Kidney capillary endothelial cell (primary cell): Measurements from ENCODE around the gene CFAP206.

Experiments
- DNase-seq: peaks from one replicate; pipeline ENCODE4 v3.0.0-alpha.2; 2018; ENCODE audit warnings: low spot score

Gene CFAP206, protein sequence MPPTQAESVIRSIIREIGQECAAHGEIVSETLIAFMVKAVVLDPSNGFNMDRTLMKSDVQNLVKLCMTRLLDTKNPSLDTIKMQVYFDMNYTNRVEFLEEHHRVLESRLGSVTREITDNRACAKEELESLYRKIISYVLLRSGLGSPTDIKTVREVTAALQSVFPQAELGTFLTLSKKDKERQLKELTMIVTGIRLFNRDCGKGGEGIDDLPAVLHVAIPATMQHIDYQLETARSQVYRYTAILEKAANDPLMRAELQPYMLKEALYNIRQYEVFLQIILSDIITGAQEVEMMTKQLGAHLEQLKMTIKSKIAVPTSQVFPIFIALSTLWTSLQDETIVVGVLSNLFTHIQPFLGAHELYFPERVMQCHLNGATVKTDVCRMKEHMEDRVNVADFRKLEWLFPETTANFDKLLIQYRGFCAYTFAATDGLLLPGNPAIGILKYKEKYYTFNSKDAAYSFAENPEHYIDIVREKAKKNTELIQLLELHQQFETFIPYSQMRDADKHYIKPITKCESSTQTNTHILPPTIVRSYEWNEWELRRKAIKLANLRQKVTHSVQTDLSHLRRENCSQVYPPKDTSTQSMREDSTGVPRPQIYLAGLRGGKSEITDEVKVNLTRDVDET

DNA sequence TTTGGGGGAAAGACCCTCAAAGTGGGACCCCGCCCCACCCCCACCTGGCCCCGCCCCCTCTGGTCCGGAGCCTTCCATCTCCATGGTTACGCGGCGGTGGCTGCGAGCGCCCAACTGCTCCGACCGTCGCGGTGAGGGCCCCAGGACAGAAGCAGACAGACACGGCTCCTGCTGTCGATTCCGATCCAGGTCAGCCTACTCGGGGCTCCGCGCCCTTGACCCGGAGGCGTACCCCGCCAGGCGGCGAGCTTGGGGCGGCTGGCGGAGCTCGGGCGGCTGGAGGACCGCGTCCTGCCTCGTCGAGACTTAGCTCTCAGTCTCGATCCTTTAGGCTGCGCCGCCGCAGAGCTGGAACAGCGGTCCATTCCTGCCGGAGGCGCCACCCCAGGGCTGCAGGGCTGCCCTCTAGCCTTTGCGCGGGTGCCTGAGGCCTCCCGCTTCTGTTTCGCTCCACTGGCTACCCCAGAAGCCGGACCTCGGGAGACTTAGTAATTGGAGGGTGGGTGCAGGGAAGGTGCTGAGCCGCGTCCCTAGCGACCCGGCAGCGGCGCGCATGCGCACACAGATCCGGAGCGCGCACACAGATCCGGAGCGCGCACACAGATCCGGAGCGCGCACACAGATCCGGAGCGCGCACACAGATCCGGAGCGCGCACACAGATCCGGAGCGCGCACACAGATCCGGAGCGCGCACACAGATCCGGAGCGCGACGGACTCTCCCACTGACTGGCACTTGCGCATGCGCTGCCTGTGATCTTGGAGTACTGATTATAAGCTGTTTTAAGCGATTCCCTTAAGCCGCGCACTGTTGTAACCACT is at the start of gene CFAP206:
CFAP206 (plus strand) TSS at position 72 of the 820 bp plus-strand sequence. CDS start 1,868 bp downstream, outside the sequence.
- DNase-seq = peak; percentile 75

DNA sequence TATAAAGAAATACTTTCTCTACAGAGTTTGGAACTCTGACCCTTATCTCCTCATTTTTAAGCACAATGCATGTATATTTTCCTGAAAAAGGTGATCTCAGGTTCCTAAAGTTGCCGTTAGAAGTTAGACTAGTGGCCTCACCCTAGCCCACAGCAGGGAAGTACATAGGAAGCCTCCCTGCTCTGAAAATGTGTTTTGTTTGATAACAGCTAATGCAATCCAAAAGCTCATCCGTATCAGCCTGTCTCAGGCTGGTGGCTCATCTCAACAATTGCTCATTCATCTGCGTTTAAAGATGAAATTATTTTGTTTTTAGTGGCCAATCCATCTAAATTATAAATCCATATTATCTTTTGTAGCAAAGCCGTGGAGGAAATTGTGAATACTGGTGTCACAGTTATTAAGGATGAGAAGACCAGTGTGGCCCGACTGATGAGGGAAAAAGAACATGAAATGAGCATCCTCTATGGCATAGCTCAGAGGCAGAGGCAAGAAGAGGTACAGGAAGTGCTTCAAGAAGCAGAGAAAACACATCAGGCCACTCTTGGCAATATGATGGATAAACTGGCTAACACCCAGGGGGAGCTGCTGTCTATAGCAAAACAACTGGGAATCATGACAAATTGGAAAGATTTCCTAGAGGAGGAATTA is 43.0 kb upstream of the CFAP206 start:
- no peak for DNase-seq

DNA sequence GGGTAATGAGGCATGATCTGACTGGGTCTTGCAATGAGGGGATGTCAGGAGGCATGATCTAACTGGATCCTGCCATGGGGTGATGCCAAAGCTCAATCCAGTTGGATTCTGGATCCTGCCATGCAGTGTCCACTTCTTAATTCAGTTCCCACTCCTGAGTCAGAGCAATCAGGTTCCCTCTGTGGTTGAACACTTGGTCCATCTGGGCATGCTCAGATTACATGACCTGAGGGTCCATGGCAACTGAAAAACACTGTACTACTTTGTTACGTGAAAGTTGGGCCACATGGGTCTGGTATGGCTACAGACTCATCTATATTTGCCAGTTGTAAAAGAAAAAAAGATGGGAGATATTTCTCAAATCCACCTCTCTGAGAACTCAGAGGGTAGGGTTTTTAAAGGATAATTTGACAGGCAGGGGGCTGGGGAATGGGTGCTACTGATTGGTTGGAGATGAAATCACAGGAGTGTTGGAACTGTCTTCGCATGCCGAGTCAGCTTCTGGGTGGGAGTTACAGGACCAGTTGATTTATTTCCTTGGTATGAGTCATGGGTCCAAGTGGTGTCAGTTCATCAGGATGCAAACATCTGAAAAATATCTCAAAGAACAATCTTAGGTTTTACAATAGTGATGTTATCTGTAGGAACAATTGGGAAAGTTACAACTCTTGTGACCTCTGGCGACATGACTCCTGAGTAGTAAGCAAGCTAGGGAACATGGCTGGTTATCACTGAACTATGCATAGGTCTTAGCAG is 41.5 kb upstream of the CFAP206 start:
- peak; percentile 4 for DNase-seq

DNA sequence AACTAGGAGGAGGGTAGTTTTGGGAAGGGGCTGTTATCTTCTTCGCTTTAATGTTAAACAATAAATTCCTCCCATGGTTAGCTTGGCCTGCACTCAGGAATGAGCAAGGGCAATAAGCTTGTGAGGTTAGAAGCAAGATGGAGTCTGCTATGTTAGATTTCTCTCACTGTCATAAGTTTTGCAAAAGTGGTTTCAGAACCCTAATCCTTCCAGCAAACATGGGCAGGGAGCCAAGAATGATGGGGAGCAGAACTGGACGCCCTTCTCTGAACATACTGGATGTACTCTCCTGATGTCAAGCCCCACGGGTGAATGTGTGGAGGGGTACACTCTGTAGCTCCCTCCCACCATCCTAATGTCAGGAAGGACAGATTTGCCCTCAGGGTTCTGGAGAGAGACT is 40.9 kb upstream of the CFAP206 start:
- DNase-seq = no peak

DNA sequence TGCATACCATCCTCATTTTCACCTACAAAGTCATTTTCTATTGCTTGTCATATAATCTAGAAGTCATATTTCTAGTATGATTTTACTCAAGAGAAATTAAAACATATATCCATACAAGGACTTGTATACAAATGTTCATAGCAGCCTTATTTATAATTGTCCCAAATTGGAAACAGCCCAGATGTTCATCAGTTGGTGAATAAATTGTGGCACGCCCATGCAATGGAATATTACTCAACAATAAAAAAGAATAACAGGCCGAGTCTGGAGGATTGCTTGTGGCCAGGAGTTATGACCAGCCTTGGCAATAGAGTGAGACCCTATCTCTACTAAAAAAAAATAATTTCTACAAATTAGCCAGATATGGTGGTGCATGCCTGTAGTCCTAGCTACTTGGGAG is 34.4 kb upstream of the CFAP206 start:
- DNase-seq = no peak

DNA sequence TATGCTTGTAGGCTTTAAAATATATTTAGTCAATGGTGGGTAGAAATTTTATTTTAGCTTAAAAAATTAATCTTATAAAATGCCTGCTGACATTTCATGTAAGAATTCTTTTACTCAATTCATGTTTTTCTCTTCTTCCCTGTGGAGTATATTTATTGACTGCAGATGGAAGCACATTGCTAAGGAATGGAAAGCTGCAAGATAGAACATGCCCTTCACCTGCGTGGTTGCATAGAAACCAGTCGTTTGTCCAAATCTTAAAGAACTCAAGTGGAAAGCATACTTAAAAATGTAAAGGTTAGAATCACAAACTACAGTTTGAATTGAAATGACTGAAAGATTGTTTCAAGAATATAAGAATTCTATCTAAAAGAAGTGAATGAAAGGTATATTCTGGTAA is 32.5 kb upstream of the CFAP206 start:
- DNase-seq = no peak

DNA sequence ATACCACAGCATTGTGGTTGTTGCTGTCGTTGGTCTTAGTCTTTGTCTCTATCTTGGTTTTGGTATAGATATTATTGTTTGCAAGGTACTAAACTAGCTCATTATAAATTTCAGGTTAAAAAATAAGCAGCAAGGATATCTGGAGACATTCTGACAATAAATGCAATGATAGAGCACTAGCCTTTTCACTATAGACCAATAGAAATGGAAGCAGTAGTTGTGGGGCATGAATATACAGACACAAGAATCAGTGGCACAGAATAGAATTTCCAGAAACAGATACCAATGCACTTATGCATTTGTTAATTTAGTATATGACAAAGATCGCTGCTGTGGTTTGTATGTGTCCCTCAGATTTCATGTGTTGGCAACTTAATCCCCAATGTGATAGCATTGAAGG is 31.1 kb upstream of the CFAP206 start:
- DNase-seq = no peak

DNA sequence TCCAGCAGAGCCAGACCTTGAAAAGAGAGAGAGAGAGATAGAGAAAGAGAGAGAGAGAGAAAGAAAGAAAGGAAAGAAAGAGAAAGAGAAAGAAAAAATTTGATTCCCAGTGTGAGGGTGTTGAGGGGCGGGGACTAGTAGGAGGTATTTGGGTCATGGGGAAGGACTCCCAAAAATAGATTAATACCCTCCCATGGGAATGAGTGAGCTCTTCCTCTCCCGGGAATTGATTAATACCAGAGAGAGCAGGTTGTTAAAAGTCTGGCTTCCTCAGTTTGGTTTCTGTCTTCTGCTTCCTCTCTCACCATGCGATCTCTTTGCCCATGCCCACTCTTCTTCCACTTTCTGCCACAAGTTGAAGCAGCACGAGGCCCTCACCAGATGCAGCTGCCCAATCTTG is 28.8 kb upstream of the CFAP206 start:
- DNase-seq = no peak

DNA sequence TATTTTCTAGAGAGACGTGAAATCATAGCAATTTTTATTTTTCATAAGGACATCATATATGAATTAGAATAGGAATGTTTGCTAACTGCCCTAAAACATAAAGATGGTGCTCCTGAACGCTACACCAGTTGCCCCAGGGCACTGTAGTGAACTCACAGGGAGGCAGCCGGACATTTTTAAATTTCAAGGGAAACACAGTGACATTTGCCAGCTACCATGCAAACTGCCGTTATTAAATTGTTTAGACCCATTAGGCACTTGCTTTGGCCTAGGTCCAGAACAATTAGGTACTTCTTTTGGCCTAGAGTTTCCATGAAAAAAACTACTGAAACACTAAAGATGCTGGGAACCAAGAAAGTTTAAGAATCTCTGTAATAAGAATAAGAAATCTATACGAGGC is 24.9 kb upstream of the CFAP206 start:
- DNase-seq = no peak

DNA sequence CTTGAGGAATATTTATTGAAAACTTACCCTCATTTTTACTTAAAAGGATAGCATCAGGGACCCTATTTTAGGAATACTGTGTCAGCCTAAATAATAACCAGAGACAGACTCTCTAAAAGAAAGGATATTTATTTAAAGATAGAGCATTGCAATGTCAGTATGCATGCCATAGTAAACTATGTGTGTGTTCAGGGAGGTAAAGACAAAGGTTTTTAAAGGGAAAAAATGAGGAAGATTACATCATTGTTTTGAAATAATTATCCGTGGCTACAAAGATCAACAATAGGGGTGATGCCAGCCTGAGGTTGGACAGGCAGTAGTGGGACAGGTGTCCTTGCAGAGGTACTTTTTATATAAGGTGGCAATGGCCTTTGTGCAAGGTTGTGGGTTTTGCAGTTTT is 23.7 kb upstream of the CFAP206 start:
- DNase-seq = no peak

DNA sequence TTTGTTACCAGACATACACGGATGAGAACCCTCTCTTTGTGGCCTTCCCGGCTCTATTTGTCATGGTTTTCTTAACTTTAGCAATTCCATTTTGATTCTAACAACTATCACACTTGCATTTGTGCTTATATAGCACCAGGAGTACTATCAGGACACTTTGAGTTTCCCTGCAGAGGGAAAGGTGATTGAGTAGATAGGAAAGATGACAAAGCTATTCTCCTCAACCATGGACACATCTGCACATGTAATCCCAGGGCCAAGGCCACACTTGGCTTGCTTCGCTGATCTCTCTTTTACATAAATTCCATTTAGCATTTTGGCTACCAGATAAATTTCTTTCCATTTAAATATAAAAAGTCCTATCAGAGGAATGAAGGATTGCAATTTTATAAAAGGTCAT is 23.3 kb upstream of the CFAP206 start:
- DNase-seq = no peak

DNA sequence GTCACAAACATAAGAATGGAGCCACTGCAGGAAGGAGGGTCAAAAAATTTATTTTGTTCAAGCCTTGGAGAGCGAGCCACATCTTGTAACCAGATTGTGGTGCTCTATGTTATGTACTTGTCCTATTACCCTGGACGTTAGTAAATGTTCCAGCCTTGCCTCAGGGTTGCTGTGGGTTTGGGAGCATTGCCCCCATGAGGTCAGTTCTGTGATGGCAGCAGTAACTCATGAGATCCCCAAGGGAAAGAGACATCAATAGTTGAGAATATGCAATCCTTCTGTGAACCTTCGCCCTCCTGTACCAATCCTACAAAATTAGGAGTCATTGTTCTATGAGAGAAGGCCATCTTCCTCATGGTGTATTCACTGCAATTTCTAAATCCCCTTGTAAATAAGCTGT is 16.4 kb upstream of the CFAP206 start:
- DNase-seq = peak; percentile 23

DNA sequence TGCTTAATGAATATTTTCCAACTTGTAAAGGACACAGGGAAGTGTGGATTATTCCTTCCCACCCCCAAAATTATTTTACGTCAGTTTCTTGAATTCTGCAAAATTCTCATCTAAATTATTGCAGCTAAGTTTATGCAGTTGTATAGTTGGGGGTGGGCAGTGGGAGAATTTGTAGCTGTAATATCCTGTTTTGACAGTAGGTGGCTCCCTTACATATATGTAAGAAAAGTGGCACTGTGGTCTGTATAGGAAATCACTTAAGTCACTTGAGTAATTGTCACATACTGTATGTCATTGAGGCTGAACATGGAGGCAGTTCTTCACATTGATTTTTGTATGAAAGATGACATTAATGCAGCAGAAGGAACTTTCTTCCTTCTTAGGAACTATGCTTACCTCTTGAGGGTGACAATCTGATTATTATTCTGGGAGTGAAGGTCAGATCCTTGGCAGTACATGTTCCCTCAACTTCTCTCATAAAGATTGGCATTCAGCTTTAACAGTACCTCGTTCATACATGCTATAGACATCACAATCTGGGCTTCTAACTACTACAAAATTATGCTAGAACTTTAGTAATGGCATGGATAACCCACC is 14.6 kb upstream of the CFAP206 start:
- peak; percentile 73 for DNase-seq

DNA sequence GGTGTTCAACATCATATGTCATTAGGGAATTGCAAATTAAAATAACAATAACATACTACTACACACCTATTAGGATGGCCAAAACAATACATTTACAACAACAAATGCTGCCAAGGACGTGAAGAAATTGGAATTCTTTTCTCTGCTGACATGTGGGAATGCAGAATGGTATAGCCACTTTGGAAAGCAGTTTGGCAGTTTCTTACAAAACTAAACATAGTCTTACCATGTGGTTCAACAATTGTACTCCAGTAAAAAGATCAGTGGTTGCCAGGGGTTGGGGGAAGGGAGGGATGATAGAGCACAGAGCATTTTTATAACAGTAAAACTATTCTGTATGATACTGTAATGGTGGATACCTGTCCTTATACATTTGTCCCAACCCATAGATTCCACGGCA is 12.3 kb upstream of the CFAP206 start:
- DNase-seq = no peak

DNA sequence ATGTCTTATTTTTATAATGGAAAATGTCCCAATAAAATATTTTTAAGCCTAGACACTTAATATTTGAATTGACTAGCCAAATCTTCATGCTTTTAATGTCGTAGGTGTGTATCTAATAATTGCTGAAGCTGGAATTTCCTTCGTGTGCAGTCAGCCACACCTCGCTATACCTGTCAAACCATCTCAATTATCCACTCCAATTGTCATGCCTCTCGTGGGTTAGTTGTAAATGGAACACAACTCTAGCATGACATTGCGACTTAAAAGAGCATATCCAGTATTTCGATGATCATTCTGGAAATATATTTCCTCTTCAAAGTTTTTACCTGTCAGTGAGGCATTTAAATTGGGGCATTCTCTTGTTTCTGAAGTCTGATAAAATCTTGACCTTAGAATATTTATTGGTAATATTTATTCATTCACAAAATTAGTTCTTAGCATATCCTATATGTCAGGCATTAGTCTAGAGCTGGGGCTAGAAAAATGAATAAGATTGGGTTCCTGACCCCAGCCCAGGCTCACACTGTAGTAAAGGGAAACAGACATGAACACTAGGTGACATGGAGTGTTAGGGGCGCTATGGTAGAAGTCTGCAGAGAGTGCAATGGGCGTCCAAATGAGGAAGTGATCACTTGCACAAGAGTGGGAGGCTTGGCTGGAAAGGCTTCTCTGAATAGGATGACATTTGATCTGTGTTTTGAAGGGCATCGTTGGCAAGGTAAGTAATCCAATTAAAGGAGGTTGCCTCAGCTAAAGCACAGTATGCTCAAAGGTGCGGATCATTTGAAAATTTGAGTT is 11.0 kb upstream of the CFAP206 start:
- no peak for DNase-seq

DNA sequence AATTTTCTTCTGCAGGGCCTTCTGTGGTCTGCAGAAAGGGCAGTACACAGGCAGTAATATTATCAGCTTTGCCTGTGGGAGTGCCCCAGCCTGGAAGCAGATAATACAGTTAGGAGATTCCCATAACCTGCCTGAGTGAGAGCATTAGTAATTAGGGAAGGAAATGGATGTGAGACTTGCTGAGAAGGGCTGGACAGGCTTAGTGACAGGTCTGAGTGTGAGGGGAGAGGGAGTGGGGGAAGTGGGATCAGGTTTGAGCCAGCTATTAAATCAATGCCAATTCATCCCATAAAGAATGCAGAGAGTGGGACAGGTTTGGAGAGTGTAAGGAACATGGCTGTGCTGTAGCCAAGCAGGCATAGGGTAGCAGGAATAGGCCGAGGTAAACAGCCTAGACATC is 10.1 kb upstream of the CFAP206 start:
- no peak for DNase-seq

DNA sequence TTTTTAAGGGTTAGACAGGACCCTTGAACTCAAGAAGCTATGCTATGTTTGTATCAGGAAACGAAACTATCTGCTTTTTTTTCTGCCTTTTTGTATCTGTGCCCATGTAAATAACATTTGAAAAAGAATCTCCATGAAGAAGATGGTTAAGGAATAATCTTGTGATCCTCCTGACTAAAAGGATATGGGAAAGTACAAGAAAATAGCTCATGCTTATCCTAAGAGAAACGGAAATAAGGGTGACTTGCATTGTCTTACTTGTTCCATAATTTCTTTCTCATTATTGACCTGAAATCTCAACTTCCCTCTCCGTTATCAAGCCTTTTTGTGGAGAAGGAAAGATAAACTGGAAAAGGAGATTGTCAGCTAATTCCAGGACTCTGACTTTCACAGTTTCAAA is 5.9 kb upstream of the CFAP206 start:
- no peak for DNase-seq

DNA sequence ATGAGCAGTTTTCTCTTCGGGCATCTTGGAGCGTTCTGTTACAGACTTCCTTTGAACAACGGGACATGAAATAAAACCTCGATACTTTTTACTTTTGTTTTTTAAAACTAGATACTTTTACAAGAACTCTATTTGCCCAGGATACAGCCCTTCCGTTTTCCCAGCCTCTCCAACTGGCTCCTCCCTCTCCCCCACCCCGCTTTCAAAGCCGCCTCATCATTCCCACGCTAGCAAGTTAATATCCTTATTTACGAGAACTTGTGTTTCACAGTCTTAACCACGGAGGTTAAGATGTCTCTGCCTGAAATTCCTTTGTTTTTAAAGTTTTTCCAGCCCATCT is 241 bp upstream of the CFAP206 start:
- peak; percentile 59 for DNase-seq

DNA sequence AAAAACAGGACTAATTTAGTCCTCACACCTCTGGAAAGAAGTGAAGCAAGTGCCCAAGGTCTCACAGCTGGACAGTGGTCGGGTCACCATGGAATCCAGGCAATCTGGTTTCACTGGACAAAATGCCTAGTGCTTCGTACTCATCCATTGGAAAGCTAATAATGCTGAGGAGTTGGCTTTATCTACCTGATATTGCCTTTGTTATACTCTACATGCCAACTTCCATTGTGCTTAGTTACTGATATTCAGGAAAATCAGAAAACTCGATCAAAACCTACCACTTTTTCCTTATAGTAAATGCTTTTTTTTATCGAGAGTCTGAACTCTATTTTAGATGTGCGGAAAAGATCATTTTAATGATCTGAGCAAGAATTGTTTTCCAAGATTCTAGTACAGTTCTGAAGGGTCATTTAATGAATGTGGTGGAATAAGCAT is 966 bp downstream of the CFAP206 start:
- no peak for DNase-seq

DNA sequence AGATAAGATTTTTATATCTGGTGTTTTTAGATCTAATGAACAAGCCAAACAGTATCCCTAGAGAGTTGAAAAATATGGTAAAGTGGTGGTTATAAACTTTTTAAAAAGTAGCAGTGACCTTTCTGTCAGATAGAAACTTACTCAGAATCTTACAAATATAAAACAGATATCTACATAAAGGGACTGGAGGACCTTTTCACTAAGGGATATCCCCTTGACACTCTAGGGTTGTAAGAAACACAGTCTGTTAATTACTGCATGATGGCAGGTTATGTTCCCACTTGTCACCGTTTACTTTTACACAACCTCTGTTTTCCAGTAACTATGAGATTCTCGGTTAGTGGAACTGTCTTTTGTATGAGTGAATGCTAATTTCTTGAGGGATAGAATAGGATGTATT is 11.5 kb downstream of the CFAP206 start:
- DNase-seq = no peak

DNA sequence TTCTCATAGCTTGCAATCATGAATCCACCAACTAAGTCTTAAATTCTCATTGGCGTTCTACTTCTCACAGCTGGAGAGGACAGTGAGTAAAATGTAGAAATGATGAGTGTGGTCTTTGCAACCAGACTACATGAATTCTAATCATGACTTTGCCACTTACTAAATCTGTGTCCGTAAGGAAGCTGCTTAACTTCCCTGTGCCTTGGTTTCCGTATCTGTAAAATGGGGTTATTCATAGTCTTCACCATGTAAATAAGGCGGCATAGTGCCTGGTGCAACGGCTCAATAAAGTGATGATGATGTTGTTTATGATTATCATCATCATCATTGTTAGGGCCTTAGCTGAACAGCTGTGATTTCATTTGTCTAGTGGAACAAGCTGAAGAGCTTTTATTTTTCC is 12.6 kb downstream of the CFAP206 start:
- DNase-seq = no peak
